Amniotic stem cell (primary cell): ENCODE results near the gene DHX34.
"Not testable (repeated sequence)": the region's sequence is repeated elsewhere in the genome, so short reads cannot be mapped to it uniquely, and the experiment has no call there.

Source experiments
- DNase-seq: peaks from one replicate; lab custom pipeline; 2025; lab: John Stamatoyannopoulos, UW

The DHX34 gene

DNA sequence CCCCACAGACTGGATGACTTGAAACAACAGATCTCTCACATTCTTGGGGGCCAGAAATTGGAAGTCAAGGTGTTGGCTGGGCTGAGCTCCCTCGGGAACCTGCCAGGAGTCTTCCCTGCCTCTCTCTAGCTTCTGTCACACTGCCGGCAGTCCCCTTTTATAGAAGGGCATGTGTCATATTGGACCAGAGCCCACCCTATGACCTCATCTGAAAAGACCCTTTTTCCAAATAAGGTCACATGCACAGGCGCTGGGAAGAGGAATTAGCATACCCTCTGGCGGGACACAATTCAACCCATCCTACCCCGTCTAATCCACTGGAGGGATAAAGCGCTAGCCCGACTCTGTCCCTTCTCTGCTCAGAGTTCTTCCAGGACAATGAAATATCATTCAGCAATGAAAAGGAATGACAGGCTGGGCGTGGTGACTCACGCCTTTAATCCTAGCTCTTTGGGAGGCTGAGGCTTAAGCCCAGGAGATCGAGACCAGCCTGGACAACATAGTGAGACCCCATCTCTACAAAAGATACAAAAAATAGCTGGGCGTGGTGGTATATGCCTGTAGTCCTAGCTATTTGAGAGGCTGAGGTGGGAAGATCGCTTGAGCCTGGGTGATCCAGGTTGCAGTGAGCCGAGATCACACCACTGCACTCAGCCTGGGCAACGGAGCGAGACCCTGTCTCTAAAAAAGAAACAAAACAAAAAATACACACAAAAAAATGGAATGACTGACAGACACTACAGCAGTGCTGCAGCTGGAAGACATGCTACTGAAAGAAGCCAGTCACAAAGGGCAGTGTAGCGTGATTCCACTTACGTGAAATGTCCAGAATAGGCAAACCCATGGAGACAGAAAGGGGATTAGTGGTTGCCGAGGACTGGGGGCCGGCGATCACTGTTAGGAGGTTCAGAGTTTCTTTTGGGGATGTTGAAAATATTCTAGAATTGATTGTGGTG lies 41.7 kb downstream of the DHX34 start:
- DNase-seq, result no peak

DNA sequence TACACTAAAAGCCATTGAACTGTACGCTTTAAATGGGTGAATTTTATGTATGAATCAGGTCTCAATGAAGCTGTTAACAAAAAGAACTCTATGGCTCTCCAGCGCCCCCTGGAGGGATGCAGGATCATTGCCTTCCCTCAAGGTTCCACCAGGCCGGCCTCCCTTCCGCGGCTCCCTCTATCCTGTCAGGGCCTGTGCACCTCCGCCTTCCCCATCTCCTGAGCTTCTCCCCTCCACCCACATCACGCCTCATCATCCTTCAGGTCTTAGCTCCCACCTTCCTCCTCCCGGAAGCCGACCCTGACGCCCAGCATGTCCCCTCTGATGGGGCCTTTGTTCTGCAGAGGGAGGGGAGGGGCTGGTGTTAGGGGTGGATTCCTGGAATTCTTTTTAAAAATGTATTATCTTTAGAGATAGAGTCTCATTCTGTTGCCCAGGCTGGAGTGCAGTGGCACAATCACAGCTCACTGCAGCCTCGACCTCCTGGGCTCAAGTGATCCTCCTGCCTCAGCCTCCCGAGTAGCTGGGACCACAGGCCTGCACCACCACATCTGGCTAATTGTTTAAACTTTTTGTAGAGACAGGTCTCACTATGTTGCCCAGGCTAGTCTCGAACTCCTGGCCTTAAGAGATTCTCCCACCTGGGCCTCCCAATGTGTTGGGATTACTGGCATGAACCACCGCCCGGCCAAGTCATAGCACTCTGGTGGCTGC lies 42.6 kb downstream of the DHX34 start:
- peak; percentile 42 for DNase-seq

DNA sequence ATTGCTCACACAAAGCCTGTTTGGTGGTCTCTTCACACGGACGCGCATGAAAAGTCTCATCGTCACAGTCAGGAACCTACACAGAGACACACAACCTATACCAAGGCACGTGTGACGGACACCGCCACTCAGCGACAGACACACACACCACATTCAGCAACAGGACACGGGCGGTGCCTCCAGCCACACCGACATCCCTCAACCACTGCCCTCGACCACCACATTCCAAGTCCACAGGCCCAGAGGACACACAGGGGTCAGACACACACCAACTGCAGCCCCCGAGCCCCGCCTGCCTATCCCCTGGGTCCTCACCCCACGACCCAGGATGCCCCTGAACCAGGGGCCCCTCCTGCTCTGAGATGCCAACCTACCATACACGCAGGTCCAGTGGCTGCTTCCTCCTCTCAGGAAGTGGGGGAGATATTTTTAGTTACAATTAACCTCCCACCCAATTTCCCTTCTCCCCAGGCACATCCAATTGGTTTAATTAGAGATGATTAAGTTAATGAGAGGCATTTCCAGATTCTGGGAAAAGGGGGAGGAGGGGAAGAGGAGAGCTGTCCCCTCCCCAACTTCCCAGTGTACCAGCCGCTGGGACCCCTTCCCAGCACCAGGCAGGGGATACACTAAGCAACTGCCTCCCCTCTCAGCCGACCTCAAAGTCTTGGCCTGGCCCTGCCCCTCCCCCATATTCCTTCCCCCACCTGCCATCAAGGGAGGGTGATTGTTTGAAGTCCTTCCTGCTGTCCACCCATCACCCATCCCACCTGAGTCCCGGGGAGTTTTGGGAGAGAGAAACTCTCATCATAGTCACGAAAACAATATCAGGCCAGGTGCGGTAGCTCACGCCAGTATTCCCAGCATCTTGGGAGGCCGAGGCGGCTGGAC lies 49.8 kb downstream of the DHX34 start:
- DNase-seq, result no peak

GRCh38 chr19:47402504-47402903 lies 53.4 kb downstream of the DHX34 start:
- no peak for DNase-seq

GRCh38 chr19:47404334-47405196 lies 55.5 kb downstream of the DHX34 start:
- DNase-seq, result no peak

DNA sequence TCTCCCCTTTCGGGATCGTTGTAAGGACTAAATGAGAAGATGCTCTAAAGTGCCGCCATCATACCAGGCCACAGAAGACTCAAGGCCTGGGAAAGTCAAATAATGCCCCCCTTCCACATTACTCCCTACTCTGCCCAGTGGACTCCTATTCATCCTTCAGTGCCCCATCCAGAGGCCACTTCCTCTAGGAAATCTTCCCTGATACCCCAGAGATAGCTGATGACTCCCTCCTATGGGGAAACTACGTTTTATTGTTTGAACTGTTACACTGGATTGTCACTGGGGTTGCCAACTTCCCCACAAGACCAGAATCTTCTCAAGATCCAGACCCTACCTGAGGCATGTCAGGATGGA lies 56.1 kb downstream of the DHX34 start:
- no peak for DNase-seq

- DNase-seq, result no peak
These were observed 56.8 kb downstream of the DHX34 start for GRCh38 chr19:47405854-47406417.

GRCh38 chr19:47406711-47407416 lies 57.7 kb downstream of the DHX34 start:
- no peak for DNase-seq

- DNase-seq, result no peak
These were observed 58.3 kb downstream of the DHX34 start for GRCh38 chr19:47407417-47407774.

DNA sequence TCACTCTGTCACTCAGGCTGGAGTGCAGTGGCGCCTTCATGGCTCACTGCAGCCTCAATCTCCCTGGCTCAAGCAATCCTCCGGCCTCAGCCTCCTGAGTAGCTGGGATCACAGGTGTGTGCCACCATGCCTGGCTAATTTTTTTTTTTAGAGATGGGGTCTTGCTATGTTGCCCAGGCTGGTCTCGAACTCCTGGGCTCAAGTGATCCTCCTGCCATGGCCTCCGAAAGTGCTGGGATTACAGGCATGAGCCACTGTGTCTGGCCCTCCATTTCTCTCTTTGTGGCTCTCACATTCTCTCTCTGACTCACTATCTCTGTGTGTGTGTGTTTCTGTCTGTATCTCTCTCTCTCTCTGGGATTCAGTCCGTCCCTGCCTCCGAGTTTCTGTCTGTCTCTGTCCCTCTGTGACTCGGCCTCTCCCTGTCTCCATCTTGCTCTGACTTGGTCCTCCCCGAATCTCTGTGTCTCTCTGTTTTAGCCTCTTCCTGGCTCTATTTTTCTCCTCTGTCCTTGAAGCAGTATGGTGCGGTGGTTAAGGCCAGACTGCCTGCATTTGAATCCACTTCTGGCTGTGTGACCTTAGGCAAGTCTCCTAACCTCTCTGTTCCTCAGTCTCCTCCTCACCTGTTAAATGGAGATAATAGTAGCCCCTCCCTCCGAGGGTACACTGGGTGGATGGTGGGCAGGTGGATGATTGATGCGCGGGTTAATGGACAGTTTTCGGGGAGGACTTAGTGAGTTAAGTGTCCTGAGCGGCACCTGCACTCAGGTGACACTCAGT lies 59.2 kb downstream of the DHX34 start:
- no peak for DNase-seq

DNA sequence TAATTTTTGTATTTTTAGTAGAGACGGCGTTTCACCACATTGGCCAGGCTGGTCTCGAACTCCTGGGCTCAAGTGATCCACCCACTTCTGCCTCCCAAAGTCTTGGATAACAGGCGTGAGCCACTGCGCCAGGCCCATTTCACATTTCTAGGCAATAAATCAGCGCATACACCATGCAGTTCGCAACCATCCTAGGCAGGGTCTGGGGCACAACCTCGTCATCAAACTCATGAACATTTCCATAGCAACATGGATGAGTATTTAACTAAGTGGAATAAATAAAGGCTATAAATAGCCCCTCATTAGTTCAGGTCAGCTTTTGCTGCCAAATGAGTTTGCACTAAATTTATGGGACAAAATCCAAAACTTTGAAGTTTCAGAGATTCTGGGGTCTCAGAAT lies 62.0 kb downstream of the DHX34 start:
- DNase-seq, result no peak

DNA sequence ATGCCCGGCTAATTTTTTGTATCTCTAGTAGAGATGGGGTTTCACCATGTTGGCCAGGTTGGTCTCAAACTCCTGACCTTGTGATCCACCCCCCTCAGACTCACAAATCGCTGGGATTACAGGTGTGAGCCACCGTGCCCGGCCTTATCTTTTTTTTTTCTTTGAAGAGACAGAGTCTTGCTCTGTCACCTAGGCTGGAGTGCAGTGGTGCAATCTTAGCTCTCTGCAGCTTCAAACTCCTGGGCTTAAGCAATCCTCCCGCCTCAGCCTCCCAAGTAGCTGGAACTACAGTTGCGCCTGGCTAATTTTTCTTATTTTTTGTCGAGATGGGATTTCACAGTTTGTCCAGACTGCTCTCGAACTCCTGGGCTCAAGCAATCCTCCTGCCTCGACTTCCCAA lies 62.6 kb downstream of the DHX34 start:
- DNase-seq, result not testable (repeated sequence)

DNA sequence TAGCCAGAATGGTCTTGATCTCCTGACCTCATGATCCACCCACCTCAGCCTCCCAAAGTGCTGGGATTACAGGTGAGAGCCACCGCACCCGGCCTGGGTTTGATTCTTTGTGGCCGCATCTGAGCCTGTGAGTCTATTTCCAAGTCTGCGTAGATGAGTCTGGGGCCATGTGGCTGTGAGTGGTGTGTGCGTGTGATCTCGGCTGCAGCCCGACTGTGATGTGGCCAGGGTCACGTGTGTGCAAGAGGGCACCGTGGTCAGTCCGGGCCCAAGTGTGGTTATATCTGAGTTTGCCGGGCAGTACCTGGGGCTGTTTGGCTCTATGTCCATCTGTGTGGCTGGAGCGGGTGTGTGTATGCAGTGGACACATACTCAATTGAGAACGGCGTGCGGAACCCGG lies 64.8 kb downstream of the DHX34 start:
- no peak for DNase-seq

DNA sequence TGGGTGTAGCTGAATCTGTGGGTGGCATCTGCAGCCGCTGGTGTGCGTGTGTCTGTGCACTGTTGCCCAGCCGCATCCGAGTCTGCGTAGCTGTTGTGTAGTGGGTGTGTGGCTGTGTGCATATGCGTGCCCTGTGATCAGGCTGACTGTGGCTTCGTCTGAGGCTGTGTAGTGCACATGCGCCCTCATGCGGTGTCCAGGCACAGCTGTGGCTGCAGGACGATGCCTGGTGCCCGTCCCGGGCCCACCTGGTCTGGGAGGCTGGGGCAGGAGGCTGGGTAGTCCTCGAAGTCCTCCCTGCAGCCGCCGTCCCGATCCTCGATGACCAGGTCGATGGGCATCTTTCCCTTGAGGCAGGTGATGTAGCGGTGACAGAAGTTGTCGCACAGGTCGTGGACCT lies 65.4 kb downstream of the DHX34 start:
- no peak for DNase-seq

DNA sequence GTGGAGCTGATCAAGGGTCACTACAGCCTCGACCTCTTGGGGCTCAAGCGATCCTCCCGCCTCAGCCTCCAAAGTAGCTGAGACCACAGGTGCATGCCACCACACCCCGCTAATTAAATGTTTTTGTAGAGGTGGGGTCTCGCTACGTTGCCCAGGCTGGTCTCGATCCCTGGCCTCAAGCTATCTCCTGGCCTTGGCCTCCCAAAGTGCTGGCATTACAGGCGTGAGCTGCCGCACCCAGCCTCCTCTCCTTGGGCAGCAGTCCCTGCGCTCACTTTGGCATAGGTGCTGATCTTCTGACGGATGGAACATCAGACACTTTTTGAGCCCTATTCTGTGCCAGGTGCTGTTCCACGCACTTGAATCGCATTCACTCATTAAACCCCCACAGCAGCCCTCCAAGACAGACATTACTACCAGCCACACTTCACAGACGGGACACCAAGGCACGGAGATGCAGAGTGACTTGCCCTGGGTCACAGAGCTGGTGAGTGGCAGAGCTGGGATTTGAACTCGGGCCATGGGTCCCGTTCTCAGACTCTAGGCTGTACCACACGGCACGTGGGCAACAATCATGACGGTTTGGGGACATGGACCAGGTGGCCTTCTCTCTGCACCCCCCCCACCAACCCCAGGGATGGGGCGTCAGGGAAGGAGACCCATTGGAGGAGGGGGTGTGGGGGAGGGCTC lies 67.0 kb downstream of the DHX34 start:
- DNase-seq, result no peak

GRCh38 chr19:47416643-47416985 lies 67.5 kb downstream of the DHX34 start:
- DNase-seq, result no peak

DNA sequence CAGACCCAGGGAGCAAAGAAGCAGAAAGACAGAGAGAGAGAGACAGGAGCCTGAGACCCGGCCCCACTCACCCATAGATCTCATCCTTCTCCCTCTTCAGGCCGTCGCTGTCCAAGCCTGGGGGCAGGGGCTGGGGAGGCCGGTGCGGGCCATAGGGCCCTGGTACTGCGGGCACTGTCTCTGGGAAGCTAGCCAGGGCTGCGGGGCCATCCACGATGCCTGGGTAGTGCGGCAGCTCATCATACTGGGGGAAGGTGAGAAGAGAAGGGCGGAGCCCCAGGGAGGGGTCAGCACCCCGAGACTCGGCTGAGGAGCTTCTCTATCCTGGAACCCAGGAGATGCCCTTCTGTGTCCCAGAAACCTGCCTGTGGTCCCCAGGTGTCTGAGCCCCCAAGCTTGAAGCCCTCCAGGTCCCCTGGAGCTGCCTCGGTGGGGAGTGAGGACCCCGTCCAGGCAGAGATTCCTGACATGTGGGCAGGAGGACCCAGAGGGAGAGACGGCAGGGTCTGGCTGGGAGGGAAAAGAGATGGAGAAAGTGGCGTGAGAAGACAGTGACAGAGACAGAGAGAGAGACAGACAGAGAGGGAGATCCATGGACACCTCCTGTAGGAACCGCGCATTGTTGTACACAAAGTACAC lies 68.1 kb downstream of the DHX34 start:
- DNase-seq, result no peak
